Measurements from ENCODE around the gene NEK5. TPM values are rescaled to one million over a fixed set of nuclear protein-coding genes. Genes with fewer than 3 reads are reported as not detected.
"Not testable (repeated sequence)": the region's sequence is repeated elsewhere in the genome, so short reads cannot be mapped to it uniquely, and the experiment has no call there.

Gene NEK5
- total RNA-seq, 1 donor from 2014 or later: 0.11 TPM

DNA sequence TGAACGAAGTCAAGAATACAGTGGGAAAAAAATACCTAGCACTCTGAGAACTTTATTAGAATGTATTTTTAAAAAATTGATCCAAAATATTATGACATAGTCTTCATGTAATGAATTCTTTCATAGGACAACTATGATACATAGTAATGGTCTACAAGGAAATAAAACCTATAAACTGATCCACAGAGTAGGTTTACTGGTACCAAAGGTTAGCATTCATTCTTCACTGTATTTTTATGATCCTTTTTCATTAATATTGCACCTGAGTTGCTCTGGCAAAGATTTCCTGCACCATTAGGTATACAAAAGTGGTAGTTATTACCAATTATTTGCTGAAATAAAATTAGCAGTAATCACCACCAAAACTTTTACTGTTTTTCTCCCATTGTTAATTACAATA lies 26.3 kb upstream of the NEK5 start:
- ATAC-seq: no peak
- intact Hi-C loops (cut with DNase I): loop anchor here (5.0 kb wide), 1 partner anchor 42 kb away; no protein-coding TSS in a partner anchor

DNA sequence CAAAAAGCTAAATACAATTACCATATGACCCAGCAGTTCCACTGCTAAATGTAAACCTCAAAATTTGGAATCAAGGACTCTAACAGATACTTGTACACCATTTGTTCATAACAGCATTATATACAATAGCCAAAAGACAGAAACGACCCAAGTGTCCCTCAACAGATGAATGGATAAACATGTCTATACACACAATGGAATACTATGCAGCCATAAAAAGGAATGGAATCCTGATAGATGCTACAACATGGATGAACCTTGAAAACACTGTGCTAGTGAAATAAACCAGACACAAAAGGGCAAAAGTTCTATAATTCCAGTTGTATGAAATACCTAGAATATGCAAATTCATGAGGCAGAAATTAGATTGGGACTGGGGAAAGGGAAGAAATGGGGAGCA lies 18.4 kb upstream of the NEK5 start:
- DNase-seq (ENCODE audit: missing footprints) (no peak), ATAC-seq (no peak)
- intact Hi-C loops (cut with DNase I): no loop called here

More for the DNA sequence above, 26.3 kb upstream of the NEK5 start:
- no peak for DNase-seq (ENCODE audit: missing footprints)

DNA sequence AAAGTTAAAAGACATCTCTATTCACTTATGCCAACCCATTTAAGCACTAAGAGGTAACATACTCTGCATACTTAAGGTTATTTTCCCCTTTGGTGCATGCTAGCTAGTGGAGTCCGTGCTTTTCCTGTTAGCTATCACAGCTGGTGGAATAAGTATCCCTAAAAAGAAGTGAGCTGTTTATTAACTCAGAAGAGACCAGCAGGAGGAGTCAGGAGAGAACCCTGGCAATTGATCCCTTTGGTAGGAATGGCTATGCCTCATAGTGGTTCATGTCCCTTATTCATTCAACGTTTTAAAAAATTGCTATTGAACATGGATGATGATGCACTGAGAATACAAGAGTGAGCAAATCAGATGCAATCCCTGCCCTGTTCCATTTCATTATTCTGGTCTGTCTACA lies 12.4 kb upstream of the NEK5 start:
- no peak for ATAC-seq
- no peak for DNase-seq (ENCODE audit: missing footprints)
- intact Hi-C loops (cut with DNase I): no loop called here

DNA sequence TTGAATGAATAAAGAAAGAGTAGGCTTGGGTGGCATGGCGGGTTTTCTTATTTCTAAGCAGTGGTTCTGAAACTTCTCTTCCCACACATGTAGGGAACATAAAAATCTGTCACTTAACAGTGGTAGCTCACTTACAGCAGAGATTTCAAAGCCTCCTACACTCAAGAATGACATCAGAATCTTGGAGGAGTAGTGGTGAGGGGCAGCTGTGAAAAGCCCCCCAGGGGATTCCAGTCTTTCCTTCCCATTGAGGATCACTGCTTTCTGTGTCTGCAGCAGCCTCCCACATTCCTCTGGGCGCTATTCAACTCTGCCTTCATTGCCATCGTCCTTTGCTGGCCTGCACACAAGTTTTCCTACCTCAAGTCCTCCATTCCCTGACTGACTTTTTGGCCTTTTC lies 8.6 kb upstream of the NEK5 start:
- no peak for ATAC-seq
- intact Hi-C loops (cut with DNase I): no loop called here
- no peak for DNase-seq (ENCODE audit: missing footprints)

DNA sequence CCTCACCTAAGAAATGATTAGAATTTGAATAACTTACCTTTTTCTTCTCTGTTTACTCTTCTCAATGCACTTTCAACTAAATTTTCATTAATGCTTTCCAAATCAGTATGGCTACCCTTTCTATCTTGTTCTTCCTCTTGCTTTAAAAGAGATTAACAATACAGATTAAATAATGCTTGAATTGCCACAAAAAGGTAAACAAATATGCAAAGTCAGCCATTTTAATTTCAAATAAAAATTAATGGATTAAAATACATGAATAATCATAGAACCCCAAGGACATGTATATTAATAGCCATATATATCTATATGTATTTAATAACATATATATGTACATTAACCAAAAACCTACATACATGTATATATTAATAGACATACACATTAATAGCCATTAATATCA lies 7.9 kb upstream of the NEK5 start:
- ATAC-seq (no peak), DNase-seq (ENCODE audit: missing footprints) (no peak)
- intact Hi-C loops (cut with DNase I): no loop called here

DNA sequence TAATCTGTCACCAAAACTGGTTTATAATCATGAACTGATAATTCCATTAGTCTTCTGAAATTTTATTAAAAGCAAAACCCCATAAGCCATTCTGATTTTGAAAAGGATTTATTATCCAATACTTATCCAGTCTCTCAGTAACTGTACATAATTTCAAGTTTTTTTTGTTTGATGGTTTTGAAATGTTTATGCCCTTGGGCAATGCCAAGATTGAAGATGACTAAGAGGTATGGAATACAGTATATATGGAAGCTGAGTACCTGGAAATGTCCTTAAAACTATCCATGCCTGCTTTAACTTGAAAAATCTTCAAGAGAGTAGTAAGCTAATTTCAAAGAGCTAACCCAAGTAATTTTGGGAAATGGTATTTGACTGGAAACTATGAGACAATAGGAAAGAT lies 1.8 kb upstream of the NEK5 start:
- DNase-seq (ENCODE audit: missing footprints): no peak
- no peak for ATAC-seq
- intact Hi-C loops (cut with DNase I): no loop called here

DNA sequence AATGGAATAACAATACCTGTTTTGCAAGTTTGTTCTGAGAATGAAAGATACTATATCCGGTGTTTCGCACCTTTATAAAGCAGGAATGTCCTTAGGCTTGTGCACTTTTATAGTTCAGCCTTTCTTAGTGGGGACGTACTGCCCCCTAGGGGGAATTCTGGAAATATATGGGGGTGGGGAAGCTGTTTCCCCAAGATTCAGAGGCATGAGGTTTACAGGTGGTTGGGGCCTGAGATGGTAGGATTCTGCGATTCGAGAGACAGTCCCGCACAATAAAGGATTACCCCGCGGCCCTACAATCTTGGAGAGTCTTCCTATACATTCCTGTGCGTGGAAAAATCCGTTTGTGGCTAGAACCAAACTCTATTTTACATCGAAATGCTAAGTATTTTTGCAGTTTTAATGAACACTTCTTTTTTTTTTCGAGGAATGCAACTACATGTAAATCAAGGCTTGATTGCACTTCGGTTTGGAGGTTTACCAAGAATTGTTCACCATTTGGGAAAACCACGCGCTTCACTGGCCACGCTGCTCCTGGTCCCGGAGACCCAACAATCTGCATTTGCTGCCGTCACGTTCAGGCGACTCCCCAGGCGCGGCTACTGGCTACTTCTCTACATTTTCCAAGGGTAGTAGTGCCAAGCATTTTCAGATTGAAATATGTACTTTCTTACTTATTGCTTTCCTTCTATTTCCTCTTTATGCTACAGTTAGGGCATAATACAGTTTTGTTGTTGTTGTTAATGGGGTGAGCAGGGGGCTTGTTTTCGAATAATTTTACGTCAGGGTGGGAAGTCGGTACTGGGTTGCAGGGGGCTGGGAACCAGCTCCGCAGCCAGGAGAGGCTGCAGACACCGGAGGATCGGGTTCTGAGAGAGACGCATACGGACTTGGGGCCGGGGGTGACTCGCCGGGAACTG lies 830 bp downstream of the NEK5 start:
- no peak for DNase-seq (ENCODE audit: missing footprints)
- intact Hi-C loops (cut with DNase I): loop anchor here (1.0 to 5.0 kb wide), 4 partner anchors 127 to 311 kb away; partner anchors contain the start of gene TMEM272
- peak; percentile 83 for ATAC-seq

DNA sequence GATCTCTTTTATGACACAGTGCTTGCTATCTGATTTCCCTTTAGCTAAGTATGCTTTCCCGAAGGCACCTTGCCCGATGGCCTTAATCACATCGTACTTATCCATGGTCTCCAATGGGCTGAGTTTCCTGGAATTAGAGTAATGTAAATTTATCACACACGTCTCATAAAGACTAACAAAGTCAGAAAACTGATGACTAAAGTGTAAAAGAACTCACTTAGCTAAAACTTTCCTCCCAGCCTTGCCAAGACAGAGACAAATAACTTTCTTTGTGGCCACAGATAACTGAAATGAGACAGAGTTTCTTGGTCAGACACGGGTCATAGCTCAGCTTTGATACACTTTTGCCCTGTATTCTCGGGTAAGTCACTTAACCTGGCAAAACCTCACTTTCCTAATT lies 1.5 kb downstream of the NEK5 start:
- intact Hi-C loops (cut with DNase I): loop anchor here (1.0 to 5.0 kb wide), 4 partner anchors 126 to 310 kb away; partner anchors contain the start of gene TMEM272
- ATAC-seq (no peak), DNase-seq (ENCODE audit: missing footprints) (no peak)

DNA sequence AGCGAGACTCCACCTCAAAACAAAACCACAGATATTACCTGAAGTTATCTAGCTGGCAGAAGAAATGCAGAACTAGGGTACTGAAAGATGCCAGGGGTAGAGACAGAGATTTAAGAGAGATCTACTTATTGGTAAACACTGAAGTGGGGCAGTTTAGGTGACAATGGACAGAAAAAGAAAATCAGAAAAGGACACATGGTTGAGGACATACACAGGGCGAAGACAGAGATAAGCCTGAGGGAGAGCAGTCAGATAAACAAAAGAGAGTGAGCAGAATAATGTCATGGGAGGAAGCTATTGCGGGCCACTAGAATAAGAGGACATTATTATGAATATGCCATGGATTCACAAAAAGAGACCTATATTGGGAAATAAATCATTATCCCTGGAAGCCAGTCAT lies 3.3 kb downstream of the NEK5 start:
- DNase-seq (ENCODE audit: missing footprints) (no peak), ATAC-seq (no peak)
- intact Hi-C loops (cut with DNase I): loop anchor here (5.0 kb wide), 2 partner anchors 278 to 308 kb away; partner anchors contain the start of gene TMEM272

DNA sequence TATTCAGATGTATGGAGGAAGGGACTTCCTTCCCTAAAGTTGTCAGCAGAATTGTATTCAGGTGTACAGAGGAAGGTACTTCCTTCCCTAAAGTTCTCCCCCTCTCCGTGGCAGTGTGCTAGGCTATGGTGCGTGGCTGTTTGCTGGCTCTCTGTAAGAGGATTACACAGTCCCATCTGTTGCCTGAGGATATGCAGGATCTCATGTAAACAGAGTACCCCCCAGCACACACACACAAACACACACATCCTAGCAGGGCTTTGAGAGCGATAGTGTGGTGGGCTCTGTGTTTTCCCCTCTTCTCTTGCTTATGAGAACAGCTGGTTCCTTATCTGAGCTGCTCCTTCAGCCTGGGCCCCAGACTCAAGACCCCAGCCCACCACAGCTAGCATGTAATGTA lies 10.3 kb downstream of the NEK5 start:
- intact Hi-C loops (cut with DNase I): no loop called here
- DNase-seq (ENCODE audit: missing footprints) (no peak), ATAC-seq (no peak)

DNA sequence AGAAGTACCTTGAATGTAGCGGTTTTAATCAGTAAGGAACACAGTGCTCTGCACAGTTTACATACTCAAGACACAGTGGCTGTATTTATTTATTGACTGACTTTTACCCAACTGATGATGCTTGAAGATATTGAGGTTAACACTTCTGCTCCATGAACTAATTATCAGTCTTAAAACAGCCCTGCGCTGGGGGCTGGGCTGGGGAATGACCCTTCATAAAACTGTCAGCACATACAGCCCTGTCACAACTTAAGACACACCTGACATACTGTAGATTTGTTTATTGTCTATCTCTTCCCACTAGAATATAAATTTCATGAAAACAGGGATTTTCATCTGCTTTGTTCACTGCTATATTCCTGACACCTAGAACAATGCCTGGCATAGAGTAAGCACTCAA lies 10.8 kb downstream of the NEK5 start:
- intact Hi-C loops (cut with DNase I): no loop called here
- DNase-seq (ENCODE audit: missing footprints): no peak
- no peak for ATAC-seq

DNA sequence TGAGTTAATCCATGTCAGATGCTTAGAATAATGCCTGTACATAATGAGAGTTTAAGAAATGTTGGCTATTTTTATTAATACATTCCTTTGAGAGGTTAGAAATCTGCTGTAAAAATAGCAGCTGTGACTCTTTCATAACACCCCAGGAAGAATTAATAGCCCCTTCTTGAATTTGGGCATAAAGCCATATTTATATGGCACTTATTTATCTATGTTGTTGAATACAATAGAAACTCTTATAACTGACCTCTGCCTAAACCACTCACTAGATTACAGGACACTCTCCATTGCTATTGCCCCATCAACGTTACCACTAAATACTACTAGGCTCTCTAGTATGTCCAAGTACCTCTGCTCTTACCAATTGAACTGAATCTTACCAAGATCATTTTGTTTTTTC lies 16.3 kb downstream of the NEK5 start:
- no peak for DNase-seq (ENCODE audit: missing footprints)
- intact Hi-C loops (cut with DNase I): no loop called here
- peak; percentile 83 for ATAC-seq

DNA sequence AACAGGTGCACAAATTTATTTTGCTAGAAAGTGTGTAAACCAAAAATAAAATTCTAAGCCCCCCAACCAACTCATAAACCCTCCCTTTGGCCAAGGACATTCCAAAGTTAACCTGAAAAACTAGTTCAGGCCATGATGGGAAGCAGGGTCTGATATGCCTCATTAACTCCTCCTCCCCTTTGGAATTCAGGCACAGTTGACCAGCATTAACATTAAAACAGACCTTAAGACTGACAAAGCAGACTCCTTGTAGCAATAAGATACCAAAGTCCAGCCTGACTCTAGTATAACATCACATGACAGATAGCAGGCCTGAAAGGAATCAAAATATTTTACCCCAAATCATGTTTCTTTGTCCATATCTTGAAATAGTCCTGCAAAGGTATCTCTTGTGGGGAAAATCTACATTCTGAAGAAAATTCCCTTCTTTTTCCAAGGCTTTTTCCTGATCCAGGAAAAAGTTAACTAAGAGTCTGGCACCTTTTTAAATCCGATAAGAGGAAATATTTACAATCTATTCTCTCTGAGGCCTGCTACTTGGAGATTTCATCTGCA lies 19.7 kb downstream of the NEK5 start:
- intact Hi-C loops (cut with DNase I): no loop called here
- DNase-seq (ENCODE audit: missing footprints): no peak
- no peak for ATAC-seq

DNA sequence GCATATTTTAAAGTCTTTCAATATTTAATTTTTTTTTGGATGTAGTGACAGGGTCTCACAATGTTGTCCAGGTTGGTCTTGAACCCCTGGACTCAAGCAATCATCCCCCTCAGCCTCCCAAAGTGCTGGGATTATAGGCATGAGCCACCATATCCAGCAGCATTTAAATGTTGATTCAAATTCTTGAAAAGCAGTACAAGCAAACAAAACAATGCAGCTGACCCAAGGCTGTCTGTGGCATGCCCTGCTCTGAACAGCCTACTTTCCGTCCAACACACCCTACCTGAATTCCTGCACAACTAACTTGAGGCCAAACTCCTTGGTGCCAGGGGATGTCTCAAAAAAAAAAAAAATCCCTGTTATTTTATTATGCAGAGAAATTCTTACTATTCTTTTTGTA lies 23.0 kb downstream of the NEK5 start:
- ATAC-seq: no peak
- intact Hi-C loops (cut with DNase I): no loop called here
- DNase-seq (ENCODE audit: missing footprints): no peak

DNA sequence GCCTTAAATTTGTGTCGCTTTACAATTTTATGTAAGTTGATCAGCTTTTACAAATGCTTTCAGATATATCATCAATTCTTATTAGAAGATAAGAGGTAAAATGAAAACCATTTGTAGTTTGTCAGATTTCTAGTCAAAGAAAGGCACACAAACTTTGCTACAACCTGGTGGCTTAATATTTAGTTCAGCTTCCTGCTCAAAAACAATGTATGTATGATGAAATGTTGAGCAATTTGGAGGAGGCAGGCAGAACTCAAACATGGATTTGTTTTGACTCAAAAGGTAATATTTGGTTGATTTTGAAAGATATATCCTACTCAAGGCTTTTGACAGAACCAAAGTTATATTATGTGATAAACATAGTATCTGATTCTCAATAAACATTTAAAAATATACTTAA lies 24.2 kb downstream of the NEK5 start:
- ATAC-seq (no peak), DNase-seq (ENCODE audit: missing footprints) (no peak)
- intact Hi-C loops (cut with DNase I): no loop called here

DNA sequence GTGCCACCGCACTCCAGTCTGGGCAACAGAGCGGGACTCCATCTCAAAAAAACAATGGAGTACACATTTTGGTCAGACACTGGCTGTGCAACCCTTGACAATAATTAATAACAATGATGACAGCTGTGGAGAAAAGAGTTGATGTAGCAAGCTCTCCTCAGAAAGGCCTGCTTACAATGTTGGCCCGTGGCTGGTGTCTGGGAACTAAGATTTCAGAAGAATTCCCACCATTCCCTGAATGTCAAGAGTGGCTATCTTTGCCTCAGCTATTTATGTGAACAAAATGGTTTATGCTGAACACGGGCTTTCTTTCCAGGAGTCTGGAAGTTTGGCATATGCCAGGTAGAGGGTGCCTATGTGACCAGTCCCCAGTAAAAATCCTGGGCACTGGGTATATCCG lies 25.5 kb downstream of the NEK5 start:
- intact Hi-C loops (cut with DNase I): no loop called here
- no peak for ATAC-seq
- DNase-seq (ENCODE audit: missing footprints): no peak

DNA sequence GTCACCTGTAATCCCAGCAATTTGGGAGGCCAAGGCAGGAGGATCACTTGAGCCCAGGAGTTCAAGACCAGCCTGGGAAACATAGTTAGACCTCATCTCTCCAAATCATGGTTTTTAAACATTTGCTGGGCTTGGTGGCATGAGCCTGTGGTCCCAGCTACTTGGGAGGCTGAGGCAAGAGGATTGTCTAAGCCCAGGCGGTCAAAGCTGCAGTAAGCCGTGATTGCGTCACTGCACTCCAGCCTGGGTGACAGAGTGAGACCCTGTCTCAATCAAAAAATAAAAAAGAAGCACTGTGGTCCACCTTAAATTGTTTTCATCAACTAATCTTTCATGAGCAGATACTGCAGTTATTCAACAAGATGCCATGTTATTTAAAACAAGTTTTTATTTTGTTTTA lies 26.4 kb downstream of the NEK5 start:
- intact Hi-C loops (cut with DNase I); ATAC-seq; DNase-seq (ENCODE audit: missing footprints): not testable (repeated sequence)

DNA sequence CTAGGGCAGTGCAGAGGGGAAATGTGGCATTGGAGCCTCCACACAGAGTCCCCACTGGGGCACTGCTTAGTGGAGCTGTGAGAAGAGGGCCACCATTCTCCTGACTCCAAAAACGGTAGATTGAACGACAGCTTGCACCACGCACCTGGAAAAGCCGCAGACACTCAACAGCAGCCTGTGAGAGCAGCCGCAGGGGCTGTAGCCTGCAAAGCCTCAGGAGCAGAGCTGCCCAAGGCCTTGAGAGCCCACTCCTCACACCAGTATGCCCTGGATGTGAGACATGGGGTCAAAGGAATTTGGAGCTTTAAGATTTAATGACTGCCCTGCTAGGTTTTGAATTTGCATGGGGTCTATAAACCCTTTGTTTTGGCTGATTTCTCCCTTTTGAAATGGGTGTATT lies 31.7 kb downstream of the NEK5 start:
- no peak for ATAC-seq
- intact Hi-C loops (cut with DNase I): no loop called here

DNA sequence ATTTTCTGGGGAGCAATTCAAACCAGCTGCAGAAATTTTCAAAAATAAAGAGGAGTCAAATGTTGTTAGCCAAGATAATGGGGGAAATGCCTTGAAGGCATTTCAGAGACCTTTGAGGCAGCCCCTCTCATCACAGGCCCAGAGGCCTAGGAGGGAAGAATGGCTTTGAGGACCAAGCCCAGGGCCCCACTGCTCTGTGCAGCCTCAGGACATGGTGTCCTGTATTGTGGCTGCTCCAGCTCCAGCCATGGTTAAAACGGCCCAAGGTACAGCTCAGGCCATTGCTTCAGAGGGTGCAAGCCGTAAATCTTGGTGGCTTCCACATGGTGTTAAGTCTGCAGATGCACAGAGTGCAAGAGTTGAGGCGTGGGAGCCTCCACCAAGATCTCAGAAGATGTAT lies 32.1 kb downstream of the NEK5 start:
- intact Hi-C loops (cut with DNase I): no loop called here
- no peak for ATAC-seq

More for the DNA sequence above, 31.7 kb downstream of the NEK5 start:
- no peak for DNase-seq (ENCODE audit: missing footprints)

DNA sequence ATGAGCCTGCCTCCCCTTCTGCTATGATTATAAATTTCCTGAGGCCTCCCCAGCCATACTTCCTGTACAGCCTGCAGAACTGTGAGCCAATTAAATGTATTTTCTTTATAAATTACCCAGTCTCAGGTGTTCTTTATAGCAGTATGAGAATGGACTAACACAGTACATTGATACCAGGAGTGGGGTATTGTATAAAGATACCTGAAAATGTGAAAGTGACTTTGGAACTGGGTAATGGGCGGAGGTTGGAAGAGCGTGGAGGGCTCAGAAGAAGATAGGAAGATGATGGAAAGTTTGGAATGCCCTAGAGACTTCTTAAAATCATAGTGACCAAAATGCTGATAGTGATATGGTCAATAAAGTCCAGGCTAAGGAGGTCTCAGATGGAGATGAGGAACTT lies 32.8 kb downstream of the NEK5 start:
- ATAC-seq (no peak), DNase-seq (ENCODE audit: missing footprints) (no peak)
- intact Hi-C loops (cut with DNase I): no loop called here

More for the DNA sequence above, 32.1 kb downstream of the NEK5 start:
- DNase-seq (ENCODE audit: missing footprints): no peak

Data from Right ventricle myocardium inferior (tissue), 1 donor.